Measurements from ENCODE around the gene GNG8.

- TF ChIP-seq CTCF (conservative IDR thresholded peaks at IDR 0.05; ENCODE audit: low read length) (no peak), EZH2phosphoT487 (IDR thresholded peaks at IDR 0.05; ENCODE audit: borderline replicate concordance, low read depth, low read length) (no peak)
Measured at GRCh38 chr19:46611776-46612175, 24.2 kb downstream of the GNG8 start.

All from OCI-LY7 (cell line).